ENCODE data around the gene P2RX2.
A peak's percentile ranks its signal among the peaks of the same experiment; 100 is the strongest.
"Not testable (repeated sequence)": the region's sequence is repeated elsewhere in the genome, so short reads cannot be mapped to it uniquely, and the experiment has no call there.

P2RX2 gene

GRCh38 chr12:132584429-132584828 is 34.1 kb upstream of the P2RX2 start:
- DNase-seq, result no peak

DNA sequence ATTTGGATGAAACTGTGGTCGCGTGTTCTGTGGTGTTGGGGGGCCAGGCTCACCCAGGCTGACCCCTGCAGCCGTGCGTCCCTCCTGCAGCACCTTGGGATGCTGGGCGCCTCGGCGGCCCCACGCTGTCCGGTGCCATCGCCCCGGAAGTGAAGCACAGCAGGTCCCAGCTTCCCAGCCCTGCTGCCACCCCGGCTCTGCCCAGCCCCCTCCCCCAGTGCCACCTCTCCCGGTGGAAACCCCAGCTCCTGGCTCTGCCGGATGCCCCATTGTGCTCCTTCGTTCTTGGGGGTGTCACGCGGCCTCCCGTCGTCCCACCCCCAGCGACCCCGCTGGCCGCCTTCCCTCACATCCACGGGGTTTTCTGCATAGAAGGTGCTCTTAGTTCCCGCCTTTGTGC is 33.4 kb upstream of the P2RX2 start:
- no peak for DNase-seq

DNA sequence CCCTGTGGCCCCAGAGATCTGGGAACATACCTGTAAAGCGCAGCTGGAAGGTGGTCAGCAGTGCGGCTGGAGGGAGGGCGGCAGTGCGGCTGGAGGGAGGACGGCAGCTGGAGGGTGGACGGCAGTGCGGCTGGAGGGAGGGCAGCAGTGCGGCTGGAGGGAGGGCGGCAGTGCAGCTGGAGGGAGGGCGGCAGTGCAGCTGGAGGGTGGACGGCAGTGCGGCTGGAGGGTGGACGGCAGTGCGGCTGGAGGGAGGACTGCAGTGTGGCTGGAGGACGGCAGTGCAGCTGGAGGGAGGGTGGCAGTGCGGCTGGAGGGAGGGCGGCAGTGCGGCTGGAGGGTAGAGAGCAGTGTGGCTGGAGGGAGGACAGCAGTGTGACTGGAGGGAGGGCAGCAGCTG is 31.6 kb upstream of the P2RX2 start:
- DNase-seq, result no peak

GRCh38 chr12:132587781-132588180 is 30.8 kb upstream of the P2RX2 start:
- DNase-seq, result no peak

DNA sequence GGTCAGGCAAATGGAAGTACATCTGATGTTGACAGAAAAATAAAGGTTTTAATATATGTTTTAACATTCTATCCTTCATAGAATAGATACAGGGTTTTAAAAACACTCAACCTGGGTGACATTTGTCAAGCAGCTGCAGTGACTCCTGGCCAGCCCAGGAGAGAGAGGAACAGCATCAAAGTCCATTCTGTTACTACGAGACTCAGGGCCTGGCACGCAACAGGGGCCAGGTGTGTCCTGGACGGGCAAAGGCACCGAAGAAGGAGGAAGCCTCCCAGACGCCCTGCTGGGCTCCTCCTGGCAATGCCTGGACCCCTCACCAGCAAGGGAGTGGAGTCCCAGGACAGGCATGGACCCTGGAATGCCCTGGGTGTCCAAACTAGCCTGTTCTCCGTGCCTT is 30.3 kb upstream of the P2RX2 start:
- no peak for DNase-seq

GRCh38 chr12:132588821-132589669 is 29.5 kb upstream of the P2RX2 start:
- no peak for DNase-seq

DNA sequence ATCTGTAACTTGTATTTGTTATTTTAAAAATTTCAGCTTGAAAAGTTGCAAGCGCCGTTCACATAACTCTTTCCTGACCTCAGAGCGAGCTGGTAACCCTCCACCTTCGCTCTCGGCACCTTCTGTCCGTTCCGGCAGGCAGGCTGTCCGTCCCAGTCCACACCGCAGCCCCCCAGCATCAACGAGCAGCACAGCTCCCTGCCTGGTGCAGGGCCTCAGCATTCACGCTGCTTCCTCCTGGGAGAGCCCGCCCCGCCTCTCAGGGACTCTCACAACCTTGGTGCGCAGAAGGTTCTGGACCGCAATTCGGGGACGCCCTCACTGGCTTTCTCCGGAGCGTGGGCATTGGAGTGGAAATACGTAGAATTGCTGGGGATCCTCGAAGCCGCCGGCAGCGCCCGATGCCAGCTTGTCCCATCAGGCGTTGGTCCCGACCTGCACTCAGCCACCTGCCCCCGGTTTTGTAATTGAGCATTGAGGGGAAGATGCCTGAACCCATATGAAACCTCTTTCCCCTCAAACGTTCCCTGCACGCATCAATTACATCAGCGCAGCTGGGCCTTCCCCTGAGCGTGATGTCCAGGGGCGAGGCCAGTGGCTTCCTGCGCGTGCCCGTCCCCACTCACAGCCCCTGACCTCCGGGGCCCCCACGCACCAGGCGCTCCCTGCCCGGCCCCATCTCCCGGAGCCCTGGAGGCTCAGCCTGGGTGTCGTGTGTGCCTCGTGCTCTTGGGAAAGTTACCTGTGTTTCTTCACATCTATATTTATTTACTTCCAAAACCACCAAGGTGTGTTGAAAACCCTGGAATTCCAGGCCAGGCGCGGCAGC is 27.3 kb upstream of the P2RX2 start:
- DNase-seq, result no peak

GRCh38 chr12:132592282-132592970 is 26.1 kb upstream of the P2RX2 start:
- DNase-seq, result no peak

GRCh38 chr12:132593071-132593470 is 25.5 kb upstream of the P2RX2 start:
- DNase-seq, result no peak

- DNase-seq, result no peak
Measured at GRCh38 chr12:132593521-132593920, 25.1 kb upstream of the P2RX2 start.

DNA sequence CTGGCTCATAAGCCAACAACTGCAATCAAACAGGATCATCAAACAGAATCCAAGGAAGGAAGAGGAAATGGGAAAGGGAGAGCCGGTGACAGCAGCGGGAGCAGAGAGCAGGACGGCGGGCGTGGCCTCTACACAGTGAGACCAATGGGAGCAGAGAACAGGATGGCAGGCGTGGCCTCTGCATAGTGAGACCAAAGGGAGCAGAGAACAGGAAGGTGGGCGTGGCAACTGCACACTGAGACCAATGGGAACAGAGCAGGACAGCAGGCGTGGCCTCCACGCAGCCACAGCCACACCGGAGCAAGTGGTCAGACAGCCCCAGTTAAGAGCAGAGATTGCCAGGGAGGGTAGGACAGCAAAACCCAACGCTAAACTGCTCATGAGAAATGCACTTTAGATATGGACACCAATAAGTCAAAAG is 24.6 kb upstream of the P2RX2 start:
- no peak for DNase-seq

DNA sequence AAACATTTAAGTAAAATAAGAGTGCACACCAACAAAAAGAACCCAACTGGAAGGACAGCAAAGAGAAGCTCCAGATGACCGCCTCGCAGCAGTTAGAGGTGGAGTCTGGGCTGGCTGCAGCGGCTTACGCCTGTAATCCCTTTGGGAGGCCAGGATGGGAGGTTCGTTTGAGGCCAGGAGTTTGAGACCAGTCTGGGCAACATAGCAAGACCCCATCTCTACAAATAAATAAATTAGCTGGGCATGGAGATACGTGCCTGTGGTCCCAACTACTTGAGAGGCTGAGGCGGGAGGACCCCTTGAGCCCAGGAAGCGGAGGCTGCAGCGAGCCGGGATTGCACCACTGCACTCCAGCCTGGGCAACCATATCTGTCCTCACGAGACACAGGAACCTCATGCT is 23.4 kb upstream of the P2RX2 start:
- no peak for DNase-seq

- no peak for DNase-seq
Measured at GRCh38 chr12:132596016-132596415, 22.6 kb upstream of the P2RX2 start.

GRCh38 chr12:132597333-132598316 is 21.0 kb upstream of the P2RX2 start:
- no peak for DNase-seq

DNA sequence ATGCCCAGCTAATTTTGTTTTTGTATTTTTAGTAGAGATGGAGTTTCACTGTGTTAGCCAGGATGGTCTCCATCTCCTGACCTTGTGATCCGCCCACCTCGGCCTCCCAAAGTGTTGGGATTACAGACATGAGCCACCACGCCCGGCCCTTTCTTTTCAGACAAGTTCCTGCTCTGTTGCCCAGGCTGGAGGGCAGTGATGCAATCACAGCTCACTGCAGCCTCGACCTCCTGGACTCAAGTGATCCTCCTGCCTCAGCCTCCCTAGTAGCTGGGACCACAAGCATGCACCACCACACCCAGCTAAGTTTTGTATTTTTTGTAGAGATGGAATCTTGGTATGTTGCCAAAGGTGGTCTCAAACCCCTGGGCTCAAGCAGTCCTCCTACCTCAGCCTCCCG is 19.1 kb upstream of the P2RX2 start:
- not testable (repeated sequence) for DNase-seq

- DNase-seq, result peak in 1 of 2 donors; percentile 22
Measured at GRCh38 chr12:132600048-132601032, 18.2 kb upstream of the P2RX2 start.

- DNase-seq, result no peak
Measured at GRCh38 chr12:132601171-132601883, 17.2 kb upstream of the P2RX2 start.

- DNase-seq, result no peak
Measured at GRCh38 chr12:132602572-132603239, 15.9 kb upstream of the P2RX2 start.
